Transverse colon (tissue), 3 donors: ENCODE measurements around the gene NEDD4L.

Experiments
- CTCF ChIP-seq, 5 experiments: fragments of 200-600 bp in 3 of 5; fragments of 450-650 bp in 2 of 5; sonication (generic) in 3 of 5; IDR thresholded peaks; 1 replicate in 2 of 5; 2 replicates in 3 of 5; pipeline ENCODE4 v1.5.1; 2016 to 2017; ENCODE audit warnings: antibody characterized with exemption in 5 of 5, inconsistent platforms in 3 of 5, mild to moderate bottlenecking in 2 of 5, moderate library complexity in 1 of 5
- POLR2A ChIP-seq: fragments of 450-650 bp; IDR thresholded peaks from one replicate; pipeline ENCODE4 v1.6.1; 2016; ENCODE audit warnings: antibody characterized with exemption, mild to moderate bottlenecking, moderate library complexity

- TF ChIP-seq CTCF (IDR thresholded peaks at IDR 0.05), result no peak
- TF ChIP-seq POLR2A, result no peak
Observed at GRCh38 chr18:58026395-58026794, 17.6 kb upstream of the NEDD4L start.
